ENCODE measurements around the gene CNOT3.

CNOT3 gene

GRCh38 chr19:54149021-54149812 lies 11.7 kb downstream of the CNOT3 start:
- no peak for DNase-seq (ENCODE audit: low read depth in 2 of 2)

GRCh38 chr19:54151362-54152035 lies 13.9 kb downstream of the CNOT3 start:
- no peak for DNase-seq (ENCODE audit: low read depth in 2 of 2)

GRCh38 chr19:54152267-54152666 lies 14.7 kb downstream of the CNOT3 start:
- no peak for DNase-seq (ENCODE audit: low read depth in 2 of 2)

GRCh38 chr19:54152878-54153524 lies 15.4 kb downstream of the CNOT3 start:
- DNase-seq (ENCODE audit: low read depth in 2 of 2), result no peak

GRCh38 chr19:54153731-54154326 lies 16.3 kb downstream of the CNOT3 start:
- DNase-seq (ENCODE audit: low read depth in 2 of 2), result no peak

- no peak for DNase-seq (ENCODE audit: low read depth in 2 of 2)
Measured at GRCh38 chr19:54154603-54155345, 17.2 kb downstream of the CNOT3 start.

- DNase-seq (ENCODE audit: low read depth in 2 of 2), result no peak
Measured at GRCh38 chr19:54155694-54156093, 18.1 kb downstream of the CNOT3 start.

DNA sequence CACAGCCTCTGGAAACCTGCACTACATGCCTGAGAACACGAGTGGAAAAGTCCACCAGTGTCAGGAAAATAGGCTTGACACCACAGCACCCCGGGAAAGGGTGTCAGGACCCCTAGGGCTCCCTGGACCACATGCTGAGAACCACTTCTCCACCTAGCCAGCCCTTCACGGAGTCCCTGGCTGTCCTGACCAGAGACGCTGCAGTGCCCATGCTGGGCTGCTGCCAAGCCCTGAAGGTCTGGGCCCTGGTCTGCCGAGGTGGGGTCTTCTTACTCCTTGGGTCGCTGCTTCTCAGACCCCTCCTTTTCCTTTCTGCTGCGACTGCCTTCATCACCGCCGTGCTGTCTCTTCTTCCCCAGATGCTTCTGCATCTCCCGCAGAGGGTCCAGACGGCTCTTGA lies 18.9 kb downstream of the CNOT3 start:
- DNase-seq (ENCODE audit: low read depth in 2 of 2), result no peak

GRCh38 chr19:54156953-54157352 lies 19.4 kb downstream of the CNOT3 start:
- no peak for DNase-seq (ENCODE audit: low read depth in 2 of 2)

DNA sequence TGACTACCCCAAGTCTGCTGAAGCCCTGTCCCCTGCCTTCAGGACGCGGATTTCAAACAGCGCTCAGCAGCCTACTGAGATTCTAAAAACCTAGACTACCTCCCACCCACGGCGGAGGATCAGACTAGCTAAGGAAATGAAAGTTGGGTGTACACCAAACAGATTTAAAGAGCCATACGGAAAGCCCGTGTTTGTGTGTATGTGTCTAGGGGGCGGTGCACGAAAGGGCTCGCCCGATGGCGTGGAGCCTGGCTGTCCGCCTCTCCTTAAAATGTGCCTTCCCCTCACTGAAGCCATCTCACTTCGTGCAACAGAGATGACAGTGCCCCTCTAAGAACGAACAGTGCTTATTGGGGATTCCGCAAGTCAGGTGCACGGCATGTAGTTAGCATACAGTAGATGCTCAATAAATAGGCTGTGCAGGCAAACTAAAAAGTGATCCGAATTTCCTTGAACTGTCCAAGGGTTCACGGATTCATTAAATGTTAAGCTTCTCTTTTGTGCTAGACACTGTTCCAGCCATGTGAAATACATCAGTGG lies 21.3 kb downstream of the CNOT3 start:
- no peak for DNase-seq (ENCODE audit: low read depth in 2 of 2)

DNA sequence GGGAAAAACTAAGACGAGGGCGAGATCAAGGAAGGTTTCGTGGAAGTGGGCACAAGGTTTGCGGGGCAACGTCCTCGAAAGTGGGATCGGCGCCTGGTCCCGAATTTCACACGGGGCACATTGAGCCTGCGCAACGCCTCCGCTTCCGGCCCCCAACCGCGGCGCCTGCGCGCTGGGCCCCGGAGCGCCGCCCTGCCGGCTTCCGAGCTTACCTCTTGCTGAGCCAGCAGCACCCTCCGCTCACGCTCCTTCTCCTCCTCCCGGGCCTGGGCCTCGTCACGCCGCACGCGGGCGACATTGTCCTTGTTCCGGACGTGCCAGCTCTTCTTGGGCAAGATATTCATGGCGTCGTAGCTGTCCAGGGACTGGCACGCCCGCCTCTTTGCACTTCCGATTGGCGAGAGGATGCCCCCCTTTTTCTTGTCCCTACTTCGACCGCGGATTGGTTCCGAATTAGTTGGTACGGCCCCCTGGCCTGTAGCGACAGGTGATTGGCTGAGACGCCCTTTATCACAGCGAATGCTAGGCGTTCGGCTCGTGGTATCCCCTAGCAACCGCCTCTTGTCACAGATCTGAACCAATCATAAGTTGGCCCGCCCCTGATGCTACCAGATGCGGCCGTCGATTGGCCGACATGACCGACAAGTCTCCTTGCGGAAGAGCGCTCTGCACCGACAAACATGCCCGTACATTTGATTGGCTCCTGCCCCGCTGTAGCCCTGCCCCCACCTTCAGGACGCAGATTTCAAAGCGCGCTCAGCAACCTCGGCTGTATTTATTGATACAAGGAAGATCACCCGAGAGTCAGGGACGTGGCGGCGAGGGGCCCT lies 22.0 kb downstream of the CNOT3 start, which contains the start of gene LENG1:
TSS of gene LENG1 (minus strand) at position 370 of the 830 bp plus-strand sequence. CDS start at position 344, 26 bp downstream.
- DNase-seq (ENCODE audit: low read depth in 2 of 2), result peak; percentile 85 to 98

GRCh38 chr19:54160182-54160811 lies 22.7 kb downstream of the CNOT3 start:
- no peak for DNase-seq (ENCODE audit: low read depth in 2 of 2)

DNA sequence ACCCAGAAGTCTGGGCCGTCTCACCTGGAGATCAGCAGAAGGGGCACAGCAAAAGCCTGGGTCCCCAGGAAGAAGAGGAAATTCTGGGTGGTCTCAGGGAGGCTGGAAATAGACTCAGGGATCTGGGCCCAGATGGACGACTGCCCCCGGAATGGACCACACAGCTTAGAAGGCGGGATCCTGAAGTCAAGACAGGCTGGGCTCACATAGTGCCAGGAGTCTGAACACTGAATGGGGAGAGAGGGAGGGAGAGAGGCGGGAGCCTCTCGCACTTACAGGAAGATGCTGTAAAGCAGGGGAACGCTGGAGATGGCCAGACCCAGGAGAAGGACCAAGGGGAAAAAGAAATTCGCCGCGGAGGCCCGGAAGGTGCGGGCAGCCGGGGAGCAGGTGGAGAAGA lies 23.3 kb downstream of the CNOT3 start:
- DNase-seq (ENCODE audit: low read depth in 2 of 2), result no peak

DNA sequence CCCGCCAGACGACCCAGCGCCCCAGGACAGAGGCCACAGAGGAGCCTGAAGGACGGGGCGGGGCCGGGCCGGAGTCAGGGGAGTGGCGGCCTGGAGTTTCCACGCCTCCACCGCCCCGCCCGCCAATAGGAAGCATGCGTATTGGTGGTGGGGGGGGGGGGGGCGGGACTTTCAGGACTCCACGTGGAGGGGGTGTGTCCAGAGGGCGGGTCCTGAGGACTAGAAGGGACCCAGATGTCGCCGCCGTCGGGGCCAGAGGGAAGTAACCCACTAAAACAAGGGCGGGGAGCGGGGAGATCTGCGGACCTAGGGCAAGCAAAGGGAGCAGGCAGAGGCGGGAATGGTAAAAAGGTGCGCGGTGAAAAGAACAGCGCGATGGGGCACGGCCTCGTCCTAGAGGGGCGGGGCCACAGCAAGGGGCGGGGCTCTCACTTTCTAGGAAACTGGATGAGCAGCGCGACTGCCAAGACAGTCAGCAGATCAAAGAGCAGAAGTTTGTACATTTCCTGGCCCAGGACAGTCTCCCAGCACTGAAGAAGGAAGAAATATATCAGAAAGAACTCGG lies 24.8 kb downstream of the CNOT3 start:
- DNase-seq (ENCODE audit: low read depth in 2 of 2), result peak; percentile 55 to 74

GRCh38 chr19:54162884-54163283 lies 25.3 kb downstream of the CNOT3 start:
- no peak for DNase-seq (ENCODE audit: low read depth in 2 of 2)

DNA sequence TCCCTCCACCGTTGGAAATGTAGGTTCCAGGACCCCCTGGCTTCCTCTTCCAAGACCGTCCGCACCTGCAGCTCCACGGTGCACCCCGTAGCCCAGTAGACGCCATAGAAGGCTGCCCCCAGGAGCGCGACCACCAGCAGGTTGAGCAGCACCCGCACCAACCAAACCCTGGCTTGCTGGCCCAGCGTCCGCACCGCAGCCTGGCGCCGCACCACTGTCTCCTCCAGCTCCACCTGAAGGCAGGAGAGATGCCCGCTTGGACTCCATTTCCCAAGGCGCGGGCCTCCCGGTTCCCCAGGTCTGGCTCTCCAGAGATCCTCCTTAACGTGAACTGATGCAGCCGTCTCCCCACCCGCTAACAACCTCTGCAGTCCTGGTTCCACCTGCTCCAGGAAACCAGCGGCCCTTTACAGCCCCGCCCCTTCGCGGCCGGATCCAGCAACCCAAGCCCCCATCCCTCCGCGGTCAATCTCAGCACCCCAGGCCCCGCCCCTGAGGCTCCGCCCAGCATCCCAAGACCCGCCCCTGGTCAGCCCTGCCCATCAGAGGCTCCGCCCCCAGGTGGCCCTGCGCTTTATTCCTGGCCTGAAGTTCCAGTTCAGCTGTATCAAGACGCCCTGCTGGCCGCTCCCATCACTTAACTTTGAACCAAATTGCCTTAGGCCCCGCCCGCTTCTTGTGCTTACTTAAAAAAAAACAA lies 27.0 kb downstream of the CNOT3 start:
- peak in 1 of 2 donors; percentile 14 for DNase-seq (ENCODE audit: low read depth in 2 of 2)

GRCh38 chr19:54165222-54165621 lies 27.7 kb downstream of the CNOT3 start:
- DNase-seq (ENCODE audit: low read depth in 2 of 2), result no peak

GRCh38 chr19:54168174-54168917 lies 30.8 kb downstream of the CNOT3 start:
- DNase-seq (ENCODE audit: low read depth in 2 of 2), result peak; percentile 84 to 93

All from stimulated activated CD4-positive, alpha-beta T cell treated with anti-CD3 and anti-CD28 coated beads, Interleukin-1b, Interleukin-23, amount 100 ng/mL, for 1 hour (primary cell).